Activated B cell treated with CpG ODN at 0.5 μM for 24 hours (primary cell): Measurements from ENCODE around the gene AKNA. TPM values are rescaled to one million over a fixed set of nuclear protein-coding genes. Genes with fewer than 3 reads are reported as not detected.

ENCODE experiments used
- ATAC-seq: fragments of 200-7000 bp; cut with Tn5 transposase; one replicate; pipeline ENCODE4 v1.10.0; 2021; ENCODE audit warnings: low read depth, mild to moderate bottlenecking, moderate library complexity
- CTCF ChIA-PET: fragments of 350-600 bp; sonication (Branson Sonifier 250); formaldehyde crosslinking; loops from one replicate; lab custom pipeline; 2021; ENCODE audit warnings: antibody characterized with exemption; lab: Charles Lee
- POLR2A ChIA-PET: fragments of 350-600 bp; sonication (Branson Sonifier 250); formaldehyde crosslinking; loops from one replicate; lab custom pipeline; 2021; ENCODE audit warnings: antibody characterized with exemption; lab: Charles Lee
- DNase-seq: peaks from one replicate; pipeline ENCODE4 v3.0.0; 2022
- H3K27ac Mint-ChIP-seq: one replicate; pipeline ENCODE4 v1.8.0; 2020; ENCODE audit warnings: mixed read lengths
- H3K27me3 Mint-ChIP-seq: one replicate; pipeline ENCODE4 v1.8.0; 2021; ENCODE audit warnings: mixed read lengths
- H3K36me3 Mint-ChIP-seq: one replicate; pipeline ENCODE4 v1.8.0; 2021; ENCODE audit warnings: low read depth, mixed read lengths
- H3K4me1 Mint-ChIP-seq: one replicate; pipeline ENCODE4 v1.8.0; 2021; ENCODE audit warnings: mixed read lengths
- H3K4me3 Mint-ChIP-seq: one replicate; pipeline ENCODE4 v1.8.0; 2020; ENCODE audit warnings: mild to moderate bottlenecking, mixed read lengths
- H3K9me3 Mint-ChIP-seq: one replicate; pipeline ENCODE4 v1.8.0; 2020; ENCODE audit warnings: mixed read lengths
- intact Hi-C: fragments of 100-400 bp; cut with micrococcal nuclease; formaldehyde crosslinking; loops from one replicate; pipeline ENCODE4 v1.15.1; 2024
- total RNA-seq: library from RNA; stranded (reverse); gene quantifications from 2 replicates; pipeline ENCODE4 v1.2.3, GENCODE V29; 2022
- TF ChIP-seq, protein P1 (sequence below): fragments of 200-600 bp; IDR thresholded peaks from one replicate; pipeline ENCODE4 v1.8.0; 2022; ENCODE audit warnings: antibody characterized with exemption, mild to moderate bottlenecking

Gene AKNA
- total RNA-seq, 1 donor from 2014 or later: 322 TPM

DNA sequence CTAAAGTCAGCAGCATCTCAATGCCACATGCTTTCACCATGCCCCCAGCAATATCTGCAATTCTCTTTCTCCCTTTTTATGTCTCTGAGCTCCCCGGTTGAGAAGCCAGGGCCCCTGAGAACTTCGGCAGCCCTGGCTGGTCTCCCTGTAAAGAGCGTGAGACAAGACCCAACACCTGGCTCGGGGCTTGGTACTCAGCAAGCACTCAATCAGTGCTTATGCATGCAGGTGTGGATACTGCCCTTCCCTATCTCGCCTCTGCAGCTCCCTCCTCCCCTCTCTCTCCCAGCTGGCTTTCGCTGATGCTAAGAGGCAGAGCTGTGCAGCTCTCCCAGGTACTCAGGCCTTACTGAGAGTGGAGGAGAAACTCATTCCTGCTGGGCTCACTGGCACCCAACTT lies 41.7 kb upstream of the AKNA start:
- no peak for ATAC-seq
- DNase-seq: no peak
- Mint-ChIP-seq H3K4me1 (no peaks in the 10 kb centered on the region), H3K27ac (no peak overlapping the region), H3K9me3 (no peaks in the 10 kb centered on the region), H3K27me3 (no peaks in the 10 kb centered on the region), H3K36me3 (no peaks in the 10 kb centered on the region), H3K4me3 (no peak overlapping the region)
- TF ChIP-seq, protein P1, sequence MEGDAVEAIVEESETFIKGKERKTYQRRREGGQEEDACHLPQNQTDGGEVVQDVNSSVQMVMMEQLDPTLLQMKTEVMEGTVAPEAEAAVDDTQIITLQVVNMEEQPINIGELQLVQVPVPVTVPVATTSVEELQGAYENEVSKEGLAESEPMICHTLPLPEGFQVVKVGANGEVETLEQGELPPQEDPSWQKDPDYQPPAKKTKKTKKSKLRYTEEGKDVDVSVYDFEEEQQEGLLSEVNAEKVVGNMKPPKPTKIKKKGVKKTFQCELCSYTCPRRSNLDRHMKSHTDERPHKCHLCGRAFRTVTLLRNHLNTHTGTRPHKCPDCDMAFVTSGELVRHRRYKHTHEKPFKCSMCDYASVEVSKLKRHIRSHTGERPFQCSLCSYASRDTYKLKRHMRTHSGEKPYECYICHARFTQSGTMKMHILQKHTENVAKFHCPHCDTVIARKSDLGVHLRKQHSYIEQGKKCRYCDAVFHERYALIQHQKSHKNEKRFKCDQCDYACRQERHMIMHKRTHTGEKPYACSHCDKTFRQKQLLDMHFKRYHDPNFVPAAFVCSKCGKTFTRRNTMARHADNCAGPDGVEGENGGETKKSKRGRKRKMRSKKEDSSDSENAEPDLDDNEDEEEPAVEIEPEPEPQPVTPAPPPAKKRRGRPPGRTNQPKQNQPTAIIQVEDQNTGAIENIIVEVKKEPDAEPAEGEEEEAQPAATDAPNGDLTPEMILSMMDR: no peak
- ChIA-PET POLR2A (no interaction called here), CTCF (interaction anchor here (2.1 kb wide), 1 partner anchor 24 kb away, joined by 7 read pairs; no protein-coding TSS in a partner anchor)
- intact Hi-C loops: no loop called here

- DNase-seq: no peak
Observed at GRCh38 chr9:114428466-114428865, 40.7 kb upstream of the AKNA start.

GRCh38 chr9:114427644-114428043 lies 39.9 kb upstream of the AKNA start:
- Mint-ChIP-seq H3K9me3 (no peaks in the 10 kb centered on the region), H3K27me3 (no peaks in the 10 kb centered on the region), H3K36me3 (no peaks in the 10 kb centered on the region), H3K4me1 (no peaks in the 10 kb centered on the region), H3K4me3 (no peak overlapping the region), H3K27ac (no peak overlapping the region)
- intact Hi-C loops: no loop called here
- ChIA-PET POLR2A (no interaction called here), CTCF (interaction anchor here (1.1 kb wide), 1 partner anchor 226 kb away, joined by 5 read pairs; no protein-coding TSS in a partner anchor)
- TF ChIP-seq, protein P1: no peak
- ATAC-seq (no peak), DNase-seq (no peak)

More at GRCh38 chr9:114428466-114428865, 40.7 kb upstream of the AKNA start:
- ChIA-PET POLR2A (no interaction called here), CTCF (interaction anchor here (1.1 to 2.1 kb wide), 2 partner anchors 23 to 225 kb away, joined by 5 to 7 read pairs; no protein-coding TSS in a partner anchor)
- intact Hi-C loops: no loop called here
- Mint-ChIP-seq H3K9me3 (no peaks in the 10 kb centered on the region), H3K4me3 (no peak overlapping the region), H3K27ac (no peak overlapping the region), H3K27me3 (no peaks in the 10 kb centered on the region), H3K4me1 (no peaks in the 10 kb centered on the region), H3K36me3 (no peaks in the 10 kb centered on the region)
- TF ChIP-seq, protein P1: no peak
- no peak for ATAC-seq

GRCh38 chr9:114426046-114426948 lies 38.5 kb upstream of the AKNA start:
- no peak for DNase-seq
- no peak overlapping the region for H3K4me3 Mint-ChIP-seq
- TF ChIP-seq, protein P1: no peak
- ATAC-seq: no peak
- no peak overlapping the region for H3K27ac Mint-ChIP-seq
- POLR2A ChIA-PET: no interaction called here
- intact Hi-C loops: no loop called here
- no peaks in the 10 kb centered on the region for H3K4me1 Mint-ChIP-seq
- no peaks in the 10 kb centered on the region for H3K36me3 Mint-ChIP-seq
- H3K27me3 Mint-ChIP-seq: no peaks in the 10 kb centered on the region
- CTCF ChIA-PET: interaction anchor here (0.5 kb wide), 1 partner anchor 104 kb away, joined by 3 read pairs; no protein-coding TSS in a partner anchor
- no peaks in the 10 kb centered on the region for H3K9me3 Mint-ChIP-seq

DNA sequence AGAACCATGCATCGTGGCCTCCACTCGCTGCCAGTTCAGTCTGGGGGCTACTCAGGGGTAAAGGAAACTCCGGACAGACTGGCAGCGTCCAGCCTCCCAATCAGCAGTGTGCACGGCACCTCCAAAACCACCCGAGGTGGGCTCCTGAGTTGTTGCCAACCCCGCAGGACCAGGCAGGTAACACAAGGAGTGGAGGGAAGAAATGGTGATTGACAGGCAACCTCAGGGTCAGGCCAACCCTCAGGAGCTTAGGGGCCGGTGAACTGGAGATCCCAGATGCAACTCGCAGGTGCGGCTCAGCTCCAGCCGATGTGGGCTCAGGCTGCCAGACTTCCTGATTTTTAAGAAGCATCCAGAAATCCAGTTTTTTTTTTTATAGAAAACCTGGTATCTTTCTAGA lies 37.3 kb upstream of the AKNA start:
- Mint-ChIP-seq H3K36me3 (no peaks in the 10 kb centered on the region), H3K4me1 (no peaks in the 10 kb centered on the region), H3K27ac (no peak overlapping the region), H3K9me3 (no peaks in the 10 kb centered on the region), H3K4me3 (no peak overlapping the region), H3K27me3 (no peaks in the 10 kb centered on the region)
- ChIA-PET POLR2A (no interaction called here), CTCF (no interaction called here)
- DNase-seq (no peak), ATAC-seq (no peak)
- TF ChIP-seq, protein P1: no peak
- intact Hi-C loops: no loop called here
